ENCODE results near the gene CATSPER3. TPM values are rescaled to one million over a fixed set of nuclear protein-coding genes. Genes with fewer than 3 reads are reported as not detected.

CATSPER3 gene
- total RNA-seq, 2 donors from 2014 or later, result 0.82 to 0.85 TPM

DNA sequence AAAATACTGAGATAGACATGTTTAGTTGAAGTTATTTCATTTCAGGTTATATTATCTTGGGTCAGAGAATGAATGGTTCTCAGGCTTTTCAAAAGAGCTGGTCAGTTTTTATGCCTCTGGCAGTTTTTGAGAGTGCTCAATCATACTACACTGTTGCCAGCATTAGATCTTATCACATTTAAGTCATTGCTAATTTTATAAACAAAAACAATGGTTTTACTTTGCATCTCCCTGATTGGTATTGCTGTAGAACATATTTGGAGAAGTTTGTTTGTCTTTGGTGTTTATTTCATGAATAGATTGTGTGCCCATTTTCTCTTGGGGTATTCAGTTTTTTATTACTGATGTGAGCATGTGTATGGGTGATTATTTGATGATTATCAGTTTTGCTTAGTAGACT is 1.5 kb downstream of the CATSPER3 start:
- intact Hi-C loops (cut with DNase I), result no loop called here

DNA sequence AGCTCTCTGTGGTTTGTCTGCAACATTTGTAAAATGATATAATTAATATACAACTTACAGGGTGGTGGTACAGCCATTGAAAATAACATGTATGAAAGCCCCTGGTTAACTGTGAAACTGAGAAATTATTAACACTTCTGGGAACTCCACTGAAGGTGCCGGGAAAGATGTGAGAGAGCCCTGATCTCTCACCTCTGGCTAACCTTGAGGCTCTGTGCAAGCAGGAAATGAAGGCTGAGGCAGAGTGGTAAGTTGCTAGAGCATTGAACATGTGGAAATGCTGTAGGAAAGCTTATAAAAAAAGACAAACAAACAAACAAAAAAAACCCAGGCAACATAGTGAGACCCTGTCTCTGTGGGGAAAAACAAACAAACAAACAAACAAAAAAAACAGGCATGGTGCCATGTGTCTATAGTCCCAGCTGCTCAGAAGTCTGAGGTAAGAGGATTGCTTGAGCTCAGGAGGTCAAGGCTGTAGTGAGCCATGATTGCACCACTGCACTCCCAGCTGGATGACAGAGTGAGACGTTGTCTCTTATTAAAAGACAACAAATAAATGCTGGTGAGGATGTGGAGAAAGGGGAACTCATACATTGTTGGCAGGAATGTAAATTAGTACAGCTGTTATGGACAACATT is 7.5 kb downstream of the CATSPER3 start:
- DNase-seq, result no peak
- no peak for TF ChIP-seq CTCF (IDR thresholded peaks at IDR 0.05)
- Histone ChIP-seq H3K27ac (no peak overlapping the region), H3K9me3 (no peaks in the 10 kb centered on the region), H3K4me1 (no peaks in the 10 kb centered on the region), H3K9ac (ENCODE audit: low read depth in 2 of 2, low read length in 2 of 2) (no peak overlapping the region), H3K4me3 (no peak overlapping the region), H3K27me3 (no peaks in the 10 kb centered on the region), H3K36me3 (no peaks in the 10 kb centered on the region)
- intact Hi-C loops (cut with DNase I), result no loop called here

More for the DNA sequence above, 1.5 kb downstream of the CATSPER3 start:
- Histone ChIP-seq H3K27ac (no peak overlapping the region), H3K27me3 (no peaks in the 10 kb centered on the region), H3K4me3 (no peak overlapping the region), H3K4me1 (no peaks in the 10 kb centered on the region), H3K36me3 (no peaks in the 10 kb centered on the region), H3K9ac (ENCODE audit: low read depth in 2 of 2, low read length in 2 of 2) (no peak overlapping the region), H3K9me3 (no peaks in the 10 kb centered on the region)
- no peak for DNase-seq
- TF ChIP-seq CTCF (IDR thresholded peaks at IDR 0.05), result no peak

DNA sequence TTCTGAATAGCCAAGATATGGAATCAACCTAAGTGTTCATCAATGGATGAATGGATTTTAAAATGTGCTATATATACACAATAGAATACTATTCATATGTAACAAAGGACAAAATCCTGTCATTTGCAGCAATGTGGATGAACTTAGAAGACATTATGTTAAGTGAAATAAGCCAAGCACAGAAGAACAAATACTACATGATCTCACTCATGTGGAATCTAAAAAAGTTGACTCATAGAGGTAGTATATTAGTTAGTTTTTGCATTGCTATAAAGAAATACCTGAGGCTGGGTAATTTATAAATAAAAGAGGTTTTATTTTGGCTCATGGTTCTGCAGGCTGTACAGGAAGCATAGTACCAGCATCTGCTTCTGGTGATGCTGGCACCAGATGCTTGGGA is 8.1 kb downstream of the CATSPER3 start:
- no peak overlapping the region for H3K27ac ChIP-seq
- TF ChIP-seq CTCF (IDR thresholded peaks at IDR 0.05), result no peak
- intact Hi-C loops (cut with DNase I), result no loop called here
- H3K4me1 ChIP-seq, result no peaks in the 10 kb centered on the region
- H3K4me3 ChIP-seq, result no peak overlapping the region
- no peak for DNase-seq
- H3K36me3 ChIP-seq, result no peaks in the 10 kb centered on the region
- H3K27me3 ChIP-seq, result no peaks in the 10 kb centered on the region
- H3K9ac ChIP-seq (ENCODE audit: low read depth in 2 of 2, low read length in 2 of 2), result no peak overlapping the region
- no peaks in the 10 kb centered on the region for H3K9me3 ChIP-seq

DNA sequence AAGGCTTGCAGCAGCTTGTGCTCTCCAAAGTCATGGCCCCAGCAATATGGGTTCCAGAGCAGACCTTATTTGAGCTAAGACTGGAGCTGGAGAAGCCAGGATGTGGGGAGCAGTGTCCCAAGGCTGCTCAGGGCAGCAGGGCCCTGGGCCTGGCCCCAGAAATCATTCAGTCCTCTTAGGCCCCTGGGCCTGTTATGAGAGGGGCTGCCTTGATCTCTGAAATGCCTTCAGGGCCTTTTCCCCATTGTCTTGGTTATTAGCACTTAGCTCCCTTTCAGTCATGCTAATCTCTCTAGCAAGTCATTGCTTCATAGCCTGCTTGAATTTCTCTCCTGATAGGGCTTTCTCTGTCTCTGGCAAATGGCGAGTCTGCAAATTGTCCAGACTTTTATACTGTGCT is 9.1 kb downstream of the CATSPER3 start:
- H3K36me3 ChIP-seq, result no peaks in the 10 kb centered on the region
- H3K4me3 ChIP-seq, result no peak overlapping the region
- H3K27me3 ChIP-seq, result no peaks in the 10 kb centered on the region
- no peaks in the 10 kb centered on the region for H3K9me3 ChIP-seq
- no peak for TF ChIP-seq CTCF (IDR thresholded peaks at IDR 0.05)
- no peak overlapping the region for H3K27ac ChIP-seq
- no peak for DNase-seq
- H3K9ac ChIP-seq (ENCODE audit: low read depth in 2 of 2, low read length in 2 of 2), result no peak overlapping the region
- no peaks in the 10 kb centered on the region for H3K4me1 ChIP-seq
- intact Hi-C loops (cut with DNase I), result no loop called here

- Histone ChIP-seq H3K9me3 (no peaks in the 10 kb centered on the region), H3K36me3 (no peaks in the 10 kb centered on the region), H3K27me3 (no peaks in the 10 kb centered on the region), H3K4me3 (no peak overlapping the region), H3K4me1 (no peaks in the 10 kb centered on the region), H3K27ac (no peak overlapping the region), H3K9ac (ENCODE audit: low read depth in 2 of 2, low read length in 2 of 2) (no peak overlapping the region)
- intact Hi-C loops (cut with DNase I), result no loop called here
- TF ChIP-seq CTCF (IDR thresholded peaks at IDR 0.05), result no peak
- no peak for DNase-seq
These were observed 11.7 kb downstream of the CATSPER3 start for GRCh38 chr5:134979416-134979815.

All from colonic mucosa (tissue), 4 donors.